NK-92 treated with Interleukin-12 subunit alpha and Interleukin-12 subunit beta, amount 100 ng/mL, for 24 hours (cell line): ENCODE data around the gene MINDY4.

ENCODE experiments used
- DNase-seq: peaks from one replicate; lab custom pipeline; 2025; lab: John Stamatoyannopoulos, UW

Gene MINDY4

GRCh38 chr7:30900803-30901362, 129.7 kb downstream of the MINDY4 start:
- no peak for DNase-seq

DNA sequence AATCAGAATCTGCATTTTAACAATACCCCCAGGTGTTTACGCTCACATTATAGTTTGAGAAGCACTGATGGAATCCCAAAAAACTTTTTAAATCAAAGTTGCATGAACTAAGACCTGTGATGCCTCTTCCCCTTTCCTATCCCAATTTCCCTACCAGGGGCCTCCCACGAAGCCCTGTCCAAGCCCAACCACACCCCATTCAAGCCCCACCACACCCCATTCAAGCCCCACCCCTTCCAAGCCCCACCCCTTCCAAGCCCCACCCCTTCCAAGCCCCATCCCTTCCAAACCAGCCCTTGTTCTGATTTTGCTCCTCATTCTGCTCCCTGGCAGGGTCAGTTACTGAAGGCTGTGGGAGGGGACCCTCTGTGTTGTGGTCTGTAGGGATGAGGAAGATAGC, 130.6 kb downstream of the MINDY4 start:
- DNase-seq, result no peak

GRCh38 chr7:30902466-30902865, 131.2 kb downstream of the MINDY4 start:
- no peak for DNase-seq

DNA sequence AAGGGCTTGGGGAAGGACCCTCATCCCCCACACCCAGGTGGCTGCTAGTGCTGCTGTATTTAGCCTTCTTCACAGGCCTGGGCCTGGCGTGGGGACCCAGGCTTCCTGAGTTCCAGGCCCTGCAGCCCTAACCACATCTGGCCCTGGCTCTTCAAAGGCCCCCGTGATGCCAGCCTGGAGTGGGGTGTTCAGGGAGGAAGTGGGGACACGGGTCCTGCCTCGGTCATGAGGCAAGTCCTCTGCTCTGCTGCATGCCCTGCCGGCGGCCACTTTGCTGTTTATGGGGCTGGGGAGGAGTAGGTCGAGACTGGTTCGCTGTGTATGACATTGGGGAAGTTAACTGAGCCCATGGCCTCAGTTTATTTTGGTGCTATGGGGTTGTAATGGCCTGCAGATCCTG, 131.9 kb downstream of the MINDY4 start:
- DNase-seq, result no peak

DNA sequence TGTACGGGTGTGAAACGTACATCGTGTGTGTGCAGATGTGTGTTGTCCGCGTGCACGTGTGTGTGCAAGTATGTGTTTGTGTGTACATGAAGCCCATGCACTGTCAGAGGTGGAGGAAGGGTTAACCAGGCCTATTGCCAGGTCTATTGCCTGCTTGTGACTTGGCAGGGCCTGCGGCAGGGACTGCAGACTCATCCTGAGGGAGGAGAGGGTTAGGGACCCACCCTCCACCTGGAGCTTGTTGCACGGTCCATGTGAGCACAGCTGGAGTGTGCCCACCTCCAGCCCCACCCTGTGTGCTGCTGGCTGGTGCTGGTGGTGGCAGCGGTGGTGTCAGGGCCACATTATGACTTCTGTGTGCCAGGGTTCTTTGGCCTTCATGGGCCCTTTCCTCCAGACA, 133.3 kb downstream of the MINDY4 start:
- DNase-seq, result no peak

DNA sequence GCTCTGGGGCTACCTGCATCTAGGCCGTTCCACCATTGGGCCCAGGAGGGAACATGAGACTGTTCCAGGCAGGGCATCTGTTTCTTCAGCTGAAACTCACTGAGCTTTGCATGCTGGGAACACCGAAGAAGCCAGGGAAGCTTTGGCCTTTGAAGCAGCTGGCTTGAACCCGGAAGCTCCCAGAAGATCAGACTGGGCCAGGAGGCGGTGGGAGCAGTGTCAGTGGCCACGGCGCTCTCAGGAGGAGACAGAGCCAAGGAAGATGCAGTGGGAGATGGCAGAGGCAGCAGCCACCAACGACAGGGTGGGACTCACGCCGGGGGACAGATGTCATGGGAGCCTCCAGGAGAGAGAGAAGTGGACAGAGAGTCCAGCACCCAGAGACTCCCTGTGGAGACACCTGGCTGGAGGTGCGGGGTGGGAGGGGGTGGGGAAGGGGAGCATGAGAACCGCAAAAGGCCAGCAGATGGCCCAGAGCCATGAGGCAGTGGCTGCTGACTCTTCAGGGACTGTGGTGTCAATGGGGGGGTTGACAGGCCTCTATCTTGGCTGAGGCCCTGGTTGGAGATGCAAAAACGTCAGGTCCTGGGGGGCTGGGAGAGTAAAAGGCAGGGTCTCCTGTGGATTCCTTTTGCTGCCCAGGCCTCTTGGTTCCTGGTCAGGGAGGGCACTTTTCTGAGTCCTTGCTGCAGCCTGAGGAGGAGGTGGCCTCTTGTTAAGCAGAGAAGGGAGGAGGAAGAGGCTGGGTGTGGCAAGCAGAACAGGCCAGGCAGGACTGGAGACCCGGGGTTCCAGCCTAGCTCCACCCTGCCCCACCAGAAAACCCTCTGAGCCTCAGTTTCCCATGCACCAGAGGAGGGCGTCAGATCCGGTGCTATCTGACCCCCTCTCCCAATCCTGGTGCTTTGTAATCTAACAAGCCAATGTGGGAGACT, 134.1 kb downstream of the MINDY4 start:
- DNase-seq, result no peak

DNA sequence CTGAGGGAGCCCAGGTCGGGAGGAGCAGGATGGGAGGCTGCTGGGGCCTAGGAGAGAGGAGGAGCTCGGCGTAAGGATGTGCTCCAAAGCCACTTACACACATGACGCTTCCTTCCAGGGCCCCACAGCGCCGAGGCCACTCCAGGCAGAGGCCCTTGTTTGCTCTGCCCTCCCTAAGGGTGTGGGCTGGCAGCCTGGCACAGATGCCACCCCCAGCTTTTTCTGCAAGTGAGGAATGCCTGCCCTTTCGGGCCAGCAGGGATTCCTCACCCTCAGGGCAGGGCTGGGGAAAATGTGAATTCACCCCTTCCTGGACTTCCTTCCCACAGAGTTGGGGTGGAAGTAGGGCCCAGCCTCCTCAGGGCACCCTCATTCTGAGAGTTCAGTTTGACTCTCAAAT, 134.8 kb downstream of the MINDY4 start:
- no peak for DNase-seq

DNA sequence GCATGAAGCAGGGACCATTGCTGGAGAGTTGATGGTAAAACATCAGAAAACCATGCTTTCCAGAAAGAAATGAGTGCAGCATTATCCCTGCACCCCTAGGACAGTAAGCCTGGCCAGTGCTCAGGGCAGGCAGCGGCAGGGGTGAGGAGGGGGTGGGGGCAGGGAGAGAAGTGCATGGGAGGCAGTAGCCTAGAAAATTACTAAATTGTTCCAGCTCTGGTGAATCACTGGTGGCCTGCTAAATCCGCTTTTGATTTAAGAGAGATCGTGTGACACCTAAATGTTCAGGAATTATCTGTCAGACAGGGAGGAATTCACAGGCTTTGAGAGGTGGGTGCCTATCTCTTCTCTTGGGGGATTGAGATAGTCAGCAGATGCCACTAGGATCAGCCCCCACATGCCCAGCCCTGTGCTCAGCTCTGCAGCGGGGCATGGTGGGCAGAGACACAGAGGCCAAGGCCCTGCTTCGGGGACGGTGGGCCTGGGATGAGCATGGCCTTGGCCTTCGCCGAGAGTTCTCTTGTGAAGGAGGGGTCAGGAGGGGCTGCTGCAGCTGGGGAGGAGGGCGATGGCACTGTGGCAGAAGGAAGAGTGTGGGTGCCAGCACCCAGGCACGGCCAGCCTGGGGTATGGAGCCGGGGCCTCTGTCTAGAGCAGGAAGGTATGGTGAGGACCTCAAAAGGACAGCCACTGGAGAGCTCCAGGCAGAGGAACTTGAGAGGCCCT, 135.5 kb downstream of the MINDY4 start:
- no peak for DNase-seq

DNA sequence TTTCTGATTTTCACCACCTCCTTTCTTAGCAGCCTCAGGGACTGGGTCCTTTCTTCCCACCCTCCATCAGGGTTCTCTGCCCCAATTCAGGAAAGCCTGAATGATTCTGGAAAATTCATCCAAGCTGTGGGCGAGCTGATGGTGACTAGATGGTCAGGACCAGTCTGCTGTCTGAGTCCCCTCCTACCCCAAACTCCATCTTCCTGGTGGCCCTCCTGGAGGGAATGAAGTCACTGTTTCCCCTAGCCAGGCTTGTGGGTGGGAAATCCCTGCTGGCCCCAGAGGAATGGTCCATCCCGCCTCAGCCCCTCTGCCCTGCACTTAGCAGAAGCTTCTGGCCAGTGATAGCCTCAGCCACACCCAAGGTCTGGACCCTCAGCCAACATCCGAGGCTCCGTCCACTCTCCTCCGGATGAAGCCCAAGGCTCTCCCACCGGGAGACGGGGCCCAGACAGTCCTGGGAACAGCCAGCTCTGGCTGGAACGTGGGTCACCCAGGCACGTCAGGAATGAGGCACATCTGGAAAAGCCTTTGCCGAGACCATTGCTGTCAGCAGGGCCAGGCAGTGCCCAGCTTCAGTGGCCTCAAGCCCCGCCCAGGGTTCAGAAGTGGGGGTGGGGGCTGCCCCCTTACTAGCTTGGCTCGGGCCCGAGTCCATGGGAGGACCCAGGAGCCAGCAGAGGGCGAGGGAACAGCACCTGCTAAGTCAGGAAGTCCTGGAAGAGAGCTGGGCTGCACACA, 136.5 kb downstream of the MINDY4 start:
- DNase-seq, result no peak

DNA sequence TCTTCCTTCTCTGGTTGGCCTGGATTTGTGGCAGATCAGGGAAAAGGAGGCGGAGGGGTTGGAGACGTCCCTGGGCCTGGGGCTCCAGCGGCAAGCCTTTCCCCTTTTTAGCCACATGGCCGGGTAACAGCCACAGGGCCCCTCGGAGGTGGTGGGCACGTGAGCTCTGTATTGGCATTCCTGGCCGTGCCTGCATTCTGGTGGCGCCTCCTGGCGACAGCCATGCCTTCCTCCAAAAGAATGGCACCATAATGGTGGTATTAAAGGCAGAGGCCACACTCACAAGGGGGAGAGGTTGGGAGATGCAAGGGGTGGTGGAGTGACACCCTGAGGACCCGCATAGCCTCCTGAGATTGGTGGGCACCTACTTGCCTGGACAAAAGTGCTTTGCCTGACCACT, 137.5 kb downstream of the MINDY4 start:
- DNase-seq, result no peak

GRCh38 chr7:30909431-30909830, 138.2 kb downstream of the MINDY4 start:
- no peak for DNase-seq

- DNase-seq, result no peak
Measured at GRCh38 chr7:30910411-30911073, 139.3 kb downstream of the MINDY4 start.

- DNase-seq, result no peak
Measured at GRCh38 chr7:30911133-30911532, 139.9 kb downstream of the MINDY4 start.

- no peak for DNase-seq
Measured at GRCh38 chr7:30911561-30911969, 140.3 kb downstream of the MINDY4 start, which contains the start of gene AQP1. TSS of gene AQP1 (plus strand) at chr7:30911853. CDS start at chr7:30911910, 57 bp downstream.

DNA sequence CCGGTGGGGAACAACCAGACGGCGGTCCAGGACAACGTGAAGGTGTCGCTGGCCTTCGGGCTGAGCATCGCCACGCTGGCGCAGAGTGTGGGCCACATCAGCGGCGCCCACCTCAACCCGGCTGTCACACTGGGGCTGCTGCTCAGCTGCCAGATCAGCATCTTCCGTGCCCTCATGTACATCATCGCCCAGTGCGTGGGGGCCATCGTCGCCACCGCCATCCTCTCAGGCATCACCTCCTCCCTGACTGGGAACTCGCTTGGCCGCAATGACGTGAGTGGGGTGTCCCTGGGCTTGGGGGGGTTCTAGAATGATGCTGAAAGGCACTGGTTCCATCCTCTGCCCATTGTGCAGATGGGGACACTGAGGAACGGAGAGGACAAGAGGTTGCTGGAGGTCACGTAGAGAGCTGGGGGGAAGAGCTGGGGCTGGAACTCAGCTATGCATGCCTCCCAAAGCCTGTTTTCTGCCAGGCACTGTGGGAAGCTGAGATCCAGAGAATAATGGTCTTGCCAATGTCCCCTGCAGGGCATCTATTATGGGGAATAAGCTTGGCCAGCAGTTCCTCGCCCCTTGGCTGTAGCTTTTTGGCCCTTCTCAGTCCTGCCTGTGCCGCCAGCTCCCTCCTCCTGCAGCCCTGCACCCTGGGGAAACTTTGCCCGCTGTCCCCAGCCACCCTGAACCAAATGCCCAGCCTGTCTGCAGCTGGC, 141.0 kb downstream of the MINDY4 start:
- no peak for DNase-seq

DNA sequence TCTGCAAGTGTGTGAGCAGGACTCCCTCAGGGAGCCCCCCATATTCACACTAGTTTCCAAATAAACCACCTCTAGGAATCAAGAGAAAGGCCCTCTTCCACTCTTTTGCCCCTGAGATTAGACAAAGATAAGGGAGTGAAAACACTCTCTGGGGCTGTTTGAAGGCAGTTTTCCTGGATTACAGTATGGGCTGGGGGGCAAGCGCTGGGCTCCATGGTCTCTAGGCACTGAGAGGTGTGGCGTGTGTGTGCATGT, 141.4 kb downstream of the MINDY4 start:
- DNase-seq, result no peak

DNA sequence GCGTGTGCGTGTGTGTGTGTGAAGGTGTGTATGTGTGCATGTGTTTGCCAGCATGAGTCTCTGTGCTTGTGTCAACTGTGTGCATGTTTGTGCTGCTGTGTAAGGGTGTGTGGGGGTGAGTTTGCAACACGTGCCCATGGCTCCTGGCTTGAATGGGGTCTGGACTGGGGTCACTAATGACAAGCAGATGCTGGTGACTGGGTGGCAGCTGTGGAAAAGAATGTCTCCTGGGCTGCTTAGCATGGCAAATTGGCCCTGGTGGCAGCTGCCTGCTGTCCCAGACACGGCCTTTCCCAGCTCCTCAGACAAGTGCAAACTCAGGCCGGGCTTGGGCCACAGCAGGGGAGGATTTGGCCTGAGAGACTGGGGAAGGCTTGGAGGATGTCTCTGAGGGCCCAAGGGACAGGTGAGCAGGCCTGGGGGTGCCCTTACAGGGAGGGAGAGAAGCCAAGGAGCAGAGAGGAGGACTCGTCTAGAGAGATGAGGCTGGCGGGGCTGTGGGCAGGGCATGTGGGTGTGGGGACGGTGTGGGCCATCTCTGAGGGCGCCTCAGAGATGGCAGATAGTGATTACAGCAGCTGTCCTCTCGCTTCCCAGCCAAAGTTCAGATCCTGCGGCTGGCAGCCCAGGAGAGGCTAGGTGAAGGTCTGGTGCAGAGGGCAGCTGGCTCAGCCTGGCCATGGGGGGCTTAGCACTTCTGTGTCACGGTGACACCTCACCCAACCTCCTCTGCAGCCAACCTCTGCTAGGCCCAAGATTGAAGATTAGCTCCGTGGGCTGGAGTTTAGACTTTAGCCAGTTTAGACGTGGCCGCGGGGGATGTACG, 142.0 kb downstream of the MINDY4 start:
- DNase-seq, result no peak

- no peak for DNase-seq
Measured at GRCh38 chr7:30913821-30914515, 142.8 kb downstream of the MINDY4 start.

DNA sequence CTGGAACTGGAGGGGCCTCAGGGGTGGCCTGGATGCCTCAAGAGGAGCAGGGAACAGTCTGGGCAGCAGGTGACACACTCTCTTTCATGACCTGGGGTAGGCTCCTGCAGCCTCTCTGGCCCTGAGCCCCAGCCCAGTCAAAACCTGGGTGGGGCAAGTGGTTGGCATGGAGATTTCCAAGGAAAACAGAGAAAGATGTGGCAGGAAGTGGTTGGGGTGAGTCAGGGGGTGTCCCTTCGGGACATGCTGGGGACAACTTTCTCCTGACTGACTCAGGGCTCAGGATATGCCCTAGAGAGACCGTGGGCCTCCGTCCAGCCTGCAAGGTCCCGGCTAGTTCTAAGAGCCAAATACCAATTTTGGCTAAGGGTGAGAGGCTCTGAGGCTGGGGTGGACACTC, 143.4 kb downstream of the MINDY4 start:
- no peak for DNase-seq
